Kidney capillary endothelial cell (primary cell): ENCODE data around the gene MARCHF11.

Source experiments
- DNase-seq: peaks from one replicate; pipeline ENCODE4 v3.0.0-alpha.2; 2018; ENCODE audit warnings: low spot score

The MARCHF11 gene, protein sequence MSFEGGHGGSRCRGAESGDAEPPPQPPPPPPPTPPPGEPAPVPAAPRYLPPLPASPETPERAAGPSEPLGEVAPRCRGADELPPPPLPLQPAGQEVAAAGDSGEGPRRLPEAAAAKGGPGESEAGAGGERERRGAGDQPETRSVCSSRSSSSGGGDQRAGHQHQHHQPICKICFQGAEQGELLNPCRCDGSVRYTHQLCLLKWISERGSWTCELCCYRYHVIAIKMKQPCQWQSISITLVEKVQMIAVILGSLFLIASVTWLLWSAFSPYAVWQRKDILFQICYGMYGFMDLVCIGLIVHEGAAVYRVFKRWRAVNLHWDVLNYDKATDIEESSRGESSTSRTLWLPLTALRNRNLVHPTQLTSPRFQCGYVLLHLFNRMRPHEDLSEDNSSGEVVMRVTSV

DNA sequence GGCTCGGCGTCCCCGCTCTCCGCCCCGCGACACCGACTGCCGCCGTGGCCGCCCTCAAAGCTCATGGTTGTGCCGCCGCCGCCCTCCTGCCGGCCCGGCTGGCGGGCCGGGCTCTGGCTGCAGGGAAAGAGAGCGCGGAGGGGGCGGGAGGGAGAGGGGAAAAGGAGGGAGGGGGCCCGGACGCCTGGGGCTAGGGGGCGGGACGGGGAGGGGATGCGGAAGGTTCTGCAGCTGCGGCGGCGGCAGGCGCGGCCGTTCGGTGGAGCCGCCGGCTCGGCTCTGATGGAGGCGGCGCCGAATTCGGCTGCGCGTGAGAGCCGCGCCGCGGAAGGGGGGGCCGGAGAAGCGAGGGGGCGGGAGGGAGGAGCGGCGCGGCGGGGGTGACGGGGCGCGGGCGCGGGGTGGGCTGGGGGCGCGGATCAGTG lies at the start of gene MARCHF11:
Gene MARCHF11, minus strand, starts transcription at position 281 of the 425 bp plus-strand sequence. Its CDS starts 216 bp downstream, at position 65.
- DNase-seq: no peak

DNA sequence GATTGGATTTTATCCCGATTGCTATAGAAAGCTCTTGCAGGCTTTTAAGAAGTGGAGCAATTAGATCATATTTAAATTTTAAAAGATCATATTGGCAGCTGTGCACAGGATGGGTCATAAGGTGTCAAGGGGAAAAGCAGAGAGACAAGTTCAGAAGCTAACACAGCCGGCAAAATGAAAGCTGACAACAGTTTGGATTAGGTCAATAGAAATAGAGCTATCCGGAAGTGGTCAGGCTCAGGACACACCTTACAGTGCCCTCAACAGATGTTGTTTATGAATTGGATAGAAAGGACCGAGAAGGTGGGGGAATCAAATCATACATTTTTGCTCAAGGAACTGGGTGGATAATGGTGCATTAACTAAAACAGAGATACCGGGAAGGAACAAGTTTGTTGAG lies 46.3 kb upstream of the MARCHF11 start:
- no peak for DNase-seq

DNA sequence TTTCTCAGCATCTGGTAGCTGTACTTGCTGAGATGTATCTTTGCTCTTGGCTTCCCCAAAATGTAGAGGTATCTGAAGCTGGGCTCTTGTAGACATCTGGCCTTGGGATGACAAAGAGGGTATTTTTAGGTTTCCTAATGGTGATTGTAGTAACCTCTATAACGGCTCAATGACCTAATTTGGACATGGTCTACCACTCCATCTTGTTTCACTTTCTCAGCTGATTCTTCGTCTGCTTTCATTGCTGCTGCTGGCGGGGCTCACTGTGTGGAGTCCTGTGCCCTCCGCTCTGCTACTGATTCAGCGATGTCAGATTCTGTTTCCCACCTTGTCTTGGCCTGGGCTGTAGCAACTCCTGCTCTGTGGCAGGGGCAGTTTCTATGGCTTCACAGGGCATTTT lies 12.7 kb upstream of the MARCHF11 start:
- no peak for DNase-seq

DNA sequence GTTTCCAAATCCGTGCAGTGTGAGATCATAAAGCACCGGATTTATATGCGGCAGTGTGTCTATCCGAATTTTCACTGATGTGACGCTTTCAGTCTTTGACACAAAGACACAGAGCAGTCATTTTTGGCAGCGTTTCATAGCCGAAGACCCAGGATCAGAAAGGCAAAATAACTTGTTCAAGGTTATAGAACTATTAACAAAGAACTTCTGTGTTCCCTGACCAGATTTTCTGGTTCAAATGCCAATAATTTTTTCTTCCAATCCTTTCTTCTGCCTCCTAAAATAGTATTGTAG lies 1.1 kb upstream of the MARCHF11 start:
- no peak for DNase-seq

DNA sequence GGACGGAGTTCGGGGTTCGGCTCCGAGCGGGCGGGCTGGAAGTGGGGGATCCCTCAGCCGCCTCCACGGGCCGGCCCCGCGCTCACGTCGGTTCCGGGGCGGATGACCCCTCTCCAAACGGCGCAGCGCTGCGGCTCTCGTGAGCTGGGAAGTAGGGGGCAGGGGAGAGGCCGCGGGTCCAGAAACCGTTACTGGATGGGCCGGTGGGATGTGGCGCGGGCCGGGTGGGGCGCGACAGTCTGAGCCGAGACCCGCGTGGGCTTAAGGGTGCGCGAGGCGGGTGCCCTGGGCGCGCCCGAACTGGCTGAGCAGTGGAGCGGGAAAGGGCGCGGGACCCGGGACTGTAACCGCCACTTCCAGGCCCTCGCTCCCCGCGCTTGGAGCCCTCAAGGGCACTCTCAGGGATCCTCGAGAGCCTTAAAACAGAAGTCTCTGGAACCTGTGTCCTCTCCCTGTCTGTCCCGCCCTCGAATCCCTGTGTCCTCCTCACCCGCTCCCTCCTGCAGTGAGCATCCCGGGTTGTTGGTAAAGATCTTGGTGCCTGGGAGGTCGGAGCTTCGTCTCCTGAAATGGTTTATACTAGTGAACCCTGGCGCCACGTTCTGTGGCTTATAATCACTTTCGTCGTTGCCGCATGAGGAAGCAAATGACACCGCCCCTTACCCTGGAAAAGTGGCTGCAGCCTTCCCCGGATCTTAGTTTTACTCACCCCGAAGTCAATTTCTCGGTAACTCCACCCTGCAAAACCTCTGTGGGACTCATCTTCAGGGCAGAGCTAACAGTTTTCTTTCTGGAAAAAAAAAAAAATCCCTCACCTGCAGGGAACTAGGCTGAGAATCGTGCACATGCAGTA lies 571 bp upstream of the MARCHF11 start:
- DNase-seq: no peak

DNA sequence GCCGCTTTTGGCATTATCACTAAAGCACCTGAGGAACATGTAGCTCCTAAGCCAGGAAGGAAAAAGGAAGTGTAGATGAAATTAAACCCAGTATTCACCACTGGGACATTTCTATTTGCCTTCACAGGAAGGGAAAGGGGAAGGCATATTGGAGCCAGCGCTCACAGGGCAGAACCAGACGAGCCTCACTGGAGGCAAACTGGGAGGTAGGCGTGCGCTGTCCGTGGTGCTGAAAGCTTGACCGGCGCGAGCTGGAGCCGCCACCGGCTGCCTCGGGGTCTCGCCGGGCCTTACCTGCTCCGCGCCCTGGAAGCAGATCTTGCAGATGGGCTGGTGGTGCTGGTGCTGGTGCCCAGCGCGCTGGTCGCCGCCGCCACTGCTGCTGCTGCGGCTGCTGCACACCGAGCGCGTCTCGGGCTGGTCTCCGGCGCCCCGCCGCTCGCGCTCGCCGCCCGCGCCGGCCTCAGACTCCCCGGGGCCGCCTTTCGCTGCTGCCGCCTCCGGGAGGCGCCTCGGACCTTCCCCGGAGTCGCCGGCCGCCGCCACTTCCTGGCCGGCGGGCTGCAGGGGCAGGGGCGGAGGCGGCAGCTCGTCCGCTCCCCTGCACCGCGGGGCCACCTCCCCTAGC lies 732 bp downstream of the MARCHF11 start:
- peak; percentile 44 for DNase-seq

DNA sequence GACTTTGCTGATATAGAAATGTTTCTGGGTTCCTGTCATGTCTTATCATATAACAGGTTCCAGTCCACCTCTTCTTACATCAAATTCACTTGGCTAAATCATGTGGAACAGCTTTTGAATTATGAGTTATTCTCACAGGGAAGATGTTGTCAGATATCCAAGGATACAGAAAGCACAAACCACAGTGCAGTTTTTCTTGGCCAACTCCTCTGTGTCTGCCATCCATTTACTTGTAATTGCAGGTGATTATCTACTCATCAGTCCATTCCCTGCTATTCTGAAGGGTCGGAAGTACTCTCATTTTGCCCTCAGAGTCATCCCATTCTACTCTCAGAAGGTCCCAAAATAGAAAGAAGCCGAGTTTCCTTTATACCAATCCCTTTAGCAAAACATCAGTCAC lies 10.0 kb downstream of the MARCHF11 start:
- DNase-seq: no peak

DNA sequence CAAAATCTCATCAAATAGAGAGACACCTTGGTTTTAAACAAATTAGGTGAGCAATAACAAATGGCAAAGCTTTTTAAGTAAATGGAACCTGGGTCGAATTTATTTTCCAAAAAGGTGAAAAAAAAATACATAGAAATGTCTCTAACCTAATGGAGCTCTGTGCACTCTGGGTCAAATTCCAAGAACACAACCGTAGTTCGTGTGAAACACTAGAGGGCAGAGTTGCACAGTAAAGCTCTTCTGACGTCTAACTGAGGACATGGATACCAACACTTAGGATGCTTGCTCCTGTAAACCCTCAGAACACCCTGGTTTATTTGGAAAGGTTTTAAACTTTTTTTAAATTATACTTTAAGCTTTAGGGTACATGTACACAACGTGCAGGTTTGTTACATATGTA lies 18.9 kb downstream of the MARCHF11 start:
- peak; percentile 57 for DNase-seq

DNA sequence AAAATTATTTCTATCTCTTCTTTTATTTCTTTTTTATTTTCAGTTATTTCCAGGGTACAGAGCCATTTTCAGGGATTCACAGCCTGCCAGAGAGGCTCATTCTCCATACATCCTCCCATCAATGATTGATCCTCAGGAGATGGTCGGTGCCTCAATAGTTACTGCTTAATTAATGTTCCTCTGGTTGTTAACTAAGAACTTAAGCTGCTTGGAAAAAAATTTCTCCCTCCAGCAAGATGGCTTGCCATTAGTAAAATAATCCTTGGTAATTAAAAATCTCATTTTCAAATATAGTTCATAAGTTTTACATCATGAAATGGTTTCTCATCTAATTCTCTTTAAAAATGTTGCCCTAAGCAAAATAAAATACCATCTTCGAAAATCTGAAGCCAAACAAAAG lies 20.0 kb downstream of the MARCHF11 start:
- DNase-seq: no peak

DNA sequence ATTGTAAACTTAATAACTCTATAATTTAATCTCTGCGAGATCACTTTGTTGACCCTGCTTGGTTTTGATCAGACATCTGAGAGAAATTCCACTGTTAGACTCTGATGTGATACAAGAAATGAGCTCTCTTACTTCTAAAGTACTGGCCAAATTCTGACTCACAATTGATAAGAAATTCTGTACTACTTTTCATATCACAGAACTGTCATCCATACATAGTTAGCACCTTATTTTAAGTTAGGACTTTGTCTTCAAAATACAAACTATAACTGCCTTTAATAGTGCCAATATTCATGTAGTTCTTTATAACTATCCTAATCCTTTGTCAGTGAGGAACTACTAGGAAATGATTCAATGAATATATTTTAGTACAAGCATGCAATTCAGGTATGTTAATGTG lies 23.4 kb downstream of the MARCHF11 start:
- DNase-seq: no peak

DNA sequence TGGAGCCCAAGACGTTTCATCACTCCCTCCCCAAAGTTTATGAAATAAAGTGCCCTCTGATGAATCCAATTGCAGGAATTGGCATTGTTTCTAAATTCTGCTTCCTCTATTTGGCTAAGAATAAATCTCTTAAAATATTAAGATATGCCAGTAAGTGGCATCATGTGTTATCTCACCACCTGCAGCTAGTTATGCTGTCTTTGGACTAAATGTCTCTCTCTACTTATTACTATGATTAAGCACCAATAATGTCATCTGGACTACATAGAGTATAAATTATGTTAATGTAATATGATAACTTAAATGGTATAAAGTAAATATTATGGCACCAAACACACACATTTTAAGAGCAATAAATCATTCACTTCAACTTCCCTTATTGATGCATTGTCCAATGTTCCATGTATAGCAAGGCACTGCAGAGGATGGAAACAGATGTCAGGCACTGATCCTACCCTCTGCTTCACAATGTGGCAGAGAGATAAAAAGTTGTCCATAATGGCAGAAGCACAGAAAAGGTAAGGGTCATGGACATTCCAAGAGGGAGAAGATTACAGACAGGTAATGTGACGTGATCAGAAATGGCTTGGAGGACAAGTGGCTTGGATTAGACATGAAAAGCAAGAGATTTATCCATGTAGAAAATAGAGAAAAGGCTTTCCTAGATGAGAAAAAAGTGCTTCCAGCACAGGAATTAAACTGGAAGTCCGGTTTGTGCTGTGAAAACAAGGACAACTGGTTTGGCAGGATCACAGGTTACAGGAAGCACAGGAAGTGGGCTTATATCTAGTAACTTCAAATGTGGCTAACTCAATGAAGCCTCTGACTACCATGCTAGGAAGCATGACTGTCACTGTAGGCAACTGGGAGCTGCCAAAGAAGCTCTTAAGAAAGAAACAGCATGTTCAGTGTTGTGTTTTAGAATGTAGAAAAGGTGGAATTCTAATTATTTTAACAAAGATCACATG lies 26.7 kb downstream of the MARCHF11 start:
- DNase-seq: no peak

DNA sequence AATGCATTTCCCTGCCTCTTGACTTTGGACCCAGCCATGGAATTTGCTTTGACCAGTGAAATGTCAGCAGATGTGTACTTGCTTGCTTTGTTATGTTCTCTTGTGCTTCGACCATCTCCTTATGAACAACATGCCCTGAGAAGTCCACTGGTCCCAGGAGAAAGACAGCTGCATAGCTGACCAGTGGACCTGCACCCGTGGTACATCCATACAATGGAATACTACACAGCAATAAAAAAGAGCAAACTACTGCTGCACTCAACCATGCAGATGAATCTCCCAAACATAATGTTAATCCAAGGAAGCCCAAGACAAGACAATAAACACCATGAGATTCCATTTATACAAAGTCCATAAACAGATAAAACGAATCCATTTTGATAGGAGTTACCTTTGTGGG lies 30.0 kb downstream of the MARCHF11 start:
- DNase-seq: no peak

DNA sequence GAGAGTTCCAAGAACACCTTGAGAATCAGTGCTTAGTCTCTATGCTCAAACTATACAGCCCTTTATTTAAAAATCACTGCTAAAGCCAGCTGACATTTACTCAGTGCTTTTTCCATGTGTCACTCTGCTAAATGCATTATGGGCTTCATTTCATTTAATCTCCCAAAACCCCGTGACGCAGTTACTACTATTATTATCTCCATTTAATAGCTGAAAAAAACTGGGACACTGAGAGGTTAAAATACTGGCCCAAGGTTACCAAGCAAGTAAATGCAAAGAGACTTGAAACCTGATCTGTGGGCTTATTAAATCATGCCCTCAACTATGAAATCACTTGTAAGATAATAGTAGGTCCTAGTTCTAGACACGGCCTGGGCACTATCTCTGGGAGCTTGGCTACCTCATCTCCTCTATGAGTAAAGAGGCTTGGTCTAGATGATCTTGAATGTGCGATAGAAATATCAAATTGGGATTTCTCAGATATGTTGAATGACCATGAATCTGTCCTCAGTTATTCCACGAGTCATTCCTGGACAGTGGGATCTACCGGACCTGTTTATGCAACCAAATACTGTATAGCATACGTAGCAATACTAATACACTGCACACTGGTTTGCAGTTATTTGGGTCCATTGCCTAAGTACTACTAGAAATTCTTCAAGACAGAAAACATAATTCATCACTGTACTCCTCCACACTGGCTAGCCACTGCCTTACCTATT lies 32.3 kb downstream of the MARCHF11 start:
- DNase-seq: no peak

DNA sequence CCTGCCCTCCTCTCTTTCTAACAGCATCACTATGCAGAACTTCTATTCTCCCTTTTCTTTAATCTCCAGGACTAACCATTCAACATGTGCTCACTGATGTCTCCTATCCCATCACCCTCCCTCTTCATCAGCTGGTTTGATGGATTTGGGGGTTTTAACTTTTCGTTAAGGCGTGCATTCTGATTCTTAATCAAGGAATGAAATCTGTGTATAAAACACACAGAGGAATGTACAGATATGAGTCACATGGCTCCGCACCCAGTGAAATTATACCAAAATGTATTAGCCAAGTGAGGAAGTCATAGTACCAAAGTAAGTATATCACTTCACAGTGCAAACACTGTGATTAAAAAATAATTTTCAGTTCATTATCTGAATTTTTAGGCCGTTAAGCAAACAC lies 35.2 kb downstream of the MARCHF11 start:
- no peak for DNase-seq

DNA sequence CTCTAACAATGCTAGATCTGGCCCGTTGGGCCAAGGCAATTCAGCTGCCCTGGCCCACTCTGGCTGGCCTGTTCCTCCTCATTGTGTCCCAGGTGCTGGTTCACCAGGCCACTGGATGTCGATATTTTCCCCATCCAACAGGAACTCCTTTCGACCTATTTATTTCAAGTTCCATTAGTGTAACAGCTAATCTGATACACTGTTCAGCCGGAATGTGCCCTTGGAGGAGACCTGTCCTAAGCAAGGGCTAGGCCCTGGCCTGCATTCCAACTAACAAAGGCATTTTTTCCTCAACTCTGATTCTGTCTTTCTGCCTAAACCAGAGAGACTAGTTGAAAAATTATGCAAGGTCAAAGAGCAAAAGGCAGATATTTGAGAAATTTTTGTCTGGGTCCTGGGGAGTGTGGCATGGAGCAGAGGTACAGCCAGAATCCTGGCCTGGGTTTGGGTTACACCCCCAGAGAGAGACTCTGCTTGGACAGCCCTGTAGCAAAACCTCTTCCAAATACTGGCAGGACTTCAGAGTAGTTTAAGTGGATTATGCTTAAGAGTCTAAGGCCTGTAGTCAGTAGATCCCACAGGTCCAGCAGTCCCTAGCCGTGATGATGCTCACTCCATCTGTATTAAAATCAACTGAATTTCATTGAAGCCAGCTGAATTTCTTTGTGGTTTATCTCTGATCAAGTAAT lies 36.1 kb downstream of the MARCHF11 start:
- DNase-seq: no peak

DNA sequence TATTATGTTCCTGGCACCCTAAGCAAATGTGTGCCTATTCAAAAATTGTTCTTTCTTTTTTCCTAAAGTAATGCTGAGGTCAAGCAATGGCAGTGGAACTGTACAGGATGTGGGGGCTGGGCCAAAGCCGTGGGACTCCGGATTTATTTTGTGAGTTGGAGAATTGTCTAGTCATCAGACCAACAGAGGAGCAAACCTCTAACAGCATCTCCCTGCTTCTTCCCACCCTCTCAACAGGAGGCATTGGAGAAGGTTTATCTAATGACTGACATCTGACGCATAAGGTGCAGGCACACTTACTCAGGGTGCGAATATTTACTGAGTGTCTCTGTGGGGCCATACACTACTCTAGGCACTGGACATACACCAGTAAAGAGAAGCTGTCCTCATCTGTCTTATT lies 38.6 kb downstream of the MARCHF11 start:
- DNase-seq: no peak

DNA sequence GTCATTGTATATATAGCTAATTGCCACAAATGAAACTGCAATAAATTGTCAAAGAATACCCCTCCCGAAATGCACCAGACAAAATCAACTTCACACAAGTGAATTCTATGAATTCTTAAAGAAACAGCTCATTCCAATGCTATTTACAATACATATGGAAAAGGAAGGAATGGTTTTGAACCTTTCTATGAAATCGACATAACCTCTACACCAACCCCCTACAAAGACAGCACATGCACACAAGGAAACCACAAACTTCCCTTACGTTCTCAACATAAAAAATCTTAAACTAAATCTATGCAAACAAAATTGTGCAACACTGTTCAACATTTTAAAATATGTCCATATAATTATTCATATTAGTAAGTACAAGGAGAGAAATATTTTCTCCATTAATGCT lies 39.2 kb downstream of the MARCHF11 start:
- DNase-seq: no peak

DNA sequence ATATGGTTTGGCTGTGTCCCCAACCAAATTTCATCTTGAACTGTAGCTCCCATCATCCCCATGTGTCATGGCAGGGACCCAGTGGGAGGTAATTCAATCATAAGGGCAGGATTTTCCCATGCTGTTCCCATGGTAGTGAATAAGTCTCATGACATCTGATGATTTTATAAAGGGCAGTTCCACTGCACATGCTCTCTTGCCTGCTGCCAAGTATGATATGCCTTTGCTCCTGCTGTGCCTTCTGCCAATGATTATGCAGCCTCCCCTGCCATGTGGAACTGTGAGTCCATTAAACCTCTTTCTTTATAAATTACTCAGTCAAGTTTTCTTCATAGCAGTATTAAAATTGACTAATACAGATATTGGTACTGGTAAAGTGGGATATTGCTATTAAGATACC lies 42.4 kb downstream of the MARCHF11 start:
- no peak for DNase-seq

DNA sequence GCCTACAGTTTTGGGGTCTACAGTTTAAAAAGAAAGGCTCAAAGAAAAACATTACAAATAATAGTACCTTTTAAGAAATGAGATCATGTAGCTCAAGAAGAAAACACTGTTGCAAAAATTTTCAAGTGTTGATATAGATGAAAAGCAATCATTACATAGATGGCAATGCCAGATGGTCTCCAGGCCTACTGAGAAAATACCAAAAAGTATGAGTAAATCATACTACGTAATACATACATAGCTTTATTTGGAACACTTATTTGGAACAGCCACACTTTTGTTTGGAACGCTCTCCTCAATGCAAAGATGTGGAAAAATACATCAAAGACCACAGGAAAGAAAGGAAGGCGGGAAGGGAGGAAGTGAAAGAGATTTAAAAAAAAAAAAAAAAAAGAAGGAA lies 44.1 kb downstream of the MARCHF11 start:
- no peak for DNase-seq

DNA sequence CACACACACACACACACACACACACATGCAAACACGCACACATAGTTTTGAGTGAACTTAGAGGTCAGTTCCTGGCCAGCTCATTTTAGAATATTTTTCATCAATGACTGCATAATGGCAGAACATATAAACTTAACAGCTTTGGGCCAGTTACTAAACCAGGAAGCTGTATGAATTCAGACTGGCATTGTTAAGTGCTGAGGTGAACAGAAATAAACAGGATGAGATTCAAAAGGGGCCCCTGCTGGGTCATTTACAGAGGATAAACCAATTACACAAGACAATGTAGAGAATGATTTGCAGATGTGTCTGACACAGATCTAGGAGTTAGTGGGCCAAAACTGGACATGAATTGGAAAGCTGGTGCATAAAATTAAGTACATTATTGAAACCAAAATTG lies 44.6 kb downstream of the MARCHF11 start:
- DNase-seq: peak; percentile 34

DNA sequence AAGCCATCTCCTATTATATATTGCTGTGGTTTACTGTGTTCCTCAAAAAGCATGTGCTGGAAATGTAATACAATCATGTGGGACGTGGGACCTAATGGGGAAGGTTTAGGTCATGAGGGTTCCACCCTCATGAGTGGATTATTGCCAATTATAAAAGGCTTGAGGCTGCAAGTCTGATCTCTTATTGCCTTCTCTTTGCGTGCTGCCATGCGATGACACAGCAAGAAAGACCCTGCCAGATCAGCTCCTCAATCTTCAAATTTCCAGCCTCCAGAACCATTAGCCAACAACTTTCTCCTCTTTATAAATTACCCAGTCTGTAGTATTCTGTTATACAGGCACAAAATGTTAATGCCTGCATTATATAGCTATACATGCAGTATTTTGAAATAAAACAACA lies 45.4 kb downstream of the MARCHF11 start:
- no peak for DNase-seq
